H9 (cell line): ENCODE measurements around the gene MAPK8IP2. TPM values are rescaled to one million over a fixed set of nuclear protein-coding genes. Genes with fewer than 3 reads are reported as not detected.

Source experiments
- DNase-seq: peaks from one replicate; pipeline ENCODE4 v3.0.0-alpha.2; 2017
- H2AFZ ChIP-seq: one replicate; pipeline ENCODE4 v1.6.1; 2013; ENCODE audit warnings: mild to moderate bottlenecking, low read length, control low read depth, moderate library complexity
- H2AK5ac ChIP-seq: 2 replicates; pipeline ENCODE4 v1.6.1; 2013; ENCODE audit warnings: low read length, control low read depth, mixed read lengths; ENCODE audit not compliant: insufficient read length
- H2BK120ac ChIP-seq: one replicate; pipeline ENCODE4 v1.6.1; 2013; ENCODE audit warnings: low read depth, mild to moderate bottlenecking, low read length, control low read depth, inconsistent platforms; ENCODE audit not compliant: poor library complexity, severe bottlenecking
- H2BK12ac ChIP-seq: 2 replicates; pipeline ENCODE4 v1.6.1; 2013; ENCODE audit warnings: low read length, control low read depth, mixed read lengths, low read depth; ENCODE audit not compliant: insufficient read length
- H2BK15ac ChIP-seq: 2 replicates; pipeline ENCODE4 v1.6.1; 2013; ENCODE audit warnings: low read depth, low read length, control low read depth
- H2BK20ac ChIP-seq: one replicate; pipeline ENCODE4 v1.6.1; 2013; ENCODE audit warnings: low read depth, mild to moderate bottlenecking, low read length, control low read depth, inconsistent platforms; ENCODE audit not compliant: poor library complexity, severe bottlenecking
- H2BK5ac ChIP-seq: 2 replicates; pipeline ENCODE4 v1.6.1; 2013; ENCODE audit warnings: low read length, control low read depth, mixed read lengths; ENCODE audit not compliant: insufficient read length
- H3K14ac ChIP-seq: 2 replicates; pipeline ENCODE4 v1.6.1; 2013; ENCODE audit warnings: low read length, control low read depth; ENCODE audit not compliant: insufficient read depth
- H3K18ac ChIP-seq: 2 replicates; pipeline ENCODE4 v1.6.1; 2013; ENCODE audit warnings: low read depth, mild to moderate bottlenecking, mixed read lengths, low read length, control low read depth; ENCODE audit not compliant: insufficient read length
- H3K23ac ChIP-seq: 2 replicates; pipeline ENCODE4 v1.6.1; 2013; ENCODE audit warnings: low read length, control low read depth, mixed read lengths, low read depth; ENCODE audit not compliant: insufficient read length
- H3K23me2 ChIP-seq: 2 replicates; pipeline ENCODE4 v1.6.1; 2013; ENCODE audit warnings: low read depth, mild to moderate bottlenecking, mixed read lengths, low read length, control low read depth; ENCODE audit not compliant: insufficient read length, poor library complexity, severe bottlenecking
- H3K27ac ChIP-seq: 2 replicates; pipeline ENCODE4 v1.5.1; 2013; ENCODE audit warnings: low read length, control low read depth, mixed read lengths, low read depth; ENCODE audit not compliant: insufficient read length
- H3K27me3 ChIP-seq: 2 replicates; pipeline ENCODE4 v1.6.1; 2013; ENCODE audit warnings: low read length, control low read depth, inconsistent platforms; ENCODE audit not compliant: insufficient read depth
- H3K4ac ChIP-seq: 2 replicates; pipeline ENCODE4 v1.6.1; 2013; ENCODE audit warnings: low read depth, mild to moderate bottlenecking, control low read depth, inconsistent platforms, low read length, moderate library complexity
- H3K4me1 ChIP-seq: 2 replicates; pipeline ENCODE4 v1.6.1; 2013; ENCODE audit warnings: low read length, control low read depth, inconsistent platforms; ENCODE audit not compliant: insufficient read depth
- H3K4me2 ChIP-seq: 2 replicates; pipeline ENCODE4 v1.6.1; 2013; ENCODE audit warnings: low read length, control low read depth, mixed read lengths; ENCODE audit not compliant: insufficient read length, insufficient read depth
- H3K56ac ChIP-seq: 2 replicates; pipeline ENCODE4 v1.6.1; 2013; ENCODE audit warnings: low read depth, mild to moderate bottlenecking, mixed read lengths, low read length, control low read depth; ENCODE audit not compliant: insufficient read length
- H3K79me1 ChIP-seq: 2 replicates; pipeline ENCODE4 v1.6.1; 2013; ENCODE audit warnings: low read depth, mild to moderate bottlenecking, moderate library complexity, low read length, control low read depth, inconsistent platforms; ENCODE audit not compliant: insufficient read depth, poor library complexity, severe bottlenecking
- H3K79me2 ChIP-seq: 2 replicates; pipeline ENCODE4 v1.6.1; 2013; ENCODE audit warnings: low read length, control low read depth, inconsistent platforms; ENCODE audit not compliant: insufficient read depth
- H3K9ac ChIP-seq: 2 replicates; pipeline ENCODE4 v1.6.1; 2013; ENCODE audit warnings: low read length, control low read depth, mixed read lengths; ENCODE audit not compliant: insufficient read length; ENCODE audit errors: extremely low read depth
- H3K9me3 ChIP-seq: one replicate; pipeline ENCODE4 v1.6.1; 2013; ENCODE audit warnings: low read depth, low read length, inconsistent platforms; ENCODE audit not compliant: control insufficient read depth
- H3T11ph ChIP-seq: one replicate; pipeline ENCODE4 v1.6.1; 2013; ENCODE audit warnings: mild to moderate bottlenecking, low read length, control low read depth, inconsistent platforms
- H4K20me1 ChIP-seq: one replicate; pipeline ENCODE4 v1.6.1; 2013; ENCODE audit not compliant: control insufficient read depth, insufficient read length, insufficient read depth
- H4K5ac ChIP-seq: 2 replicates; pipeline ENCODE4 v1.6.1; 2013; ENCODE audit warnings: low read depth, mild to moderate bottlenecking, mixed read lengths, low read length, control low read depth; ENCODE audit not compliant: insufficient read length
- H4K8ac ChIP-seq: replicated peaks from 2 replicates; pipeline ENCODE4 v1.6.1; 2013; ENCODE audit warnings: low read length, control low read depth, mixed read lengths, low read depth; ENCODE audit not compliant: insufficient read length
- H4K91ac ChIP-seq: 2 replicates; pipeline ENCODE4 v1.6.1; 2013; ENCODE audit warnings: low read depth, mild to moderate bottlenecking, moderate library complexity, mixed read lengths, low read length, control low read depth; ENCODE audit not compliant: insufficient read length
- H3K27ac Mint-ChIP-seq, 3 experiments: 2 replicates in 2 of 3; 3 replicates in 1 of 3; pipeline ENCODE4 v1.8.0; 2020 to 2021; ENCODE audit warnings: mixed read lengths in 3 of 3, mild to moderate bottlenecking in 1 of 3, moderate library complexity in 1 of 3
- H3K27me3 Mint-ChIP-seq: 2 replicates; pipeline ENCODE4 v1.8.0; 2021; ENCODE audit warnings: low read depth, mild to moderate bottlenecking, moderate library complexity, mixed read lengths
- H3K36me3 Mint-ChIP-seq, 3 experiments: 2 replicates in 2 of 3; 3 replicates in 1 of 3; pipeline ENCODE4 v1.8.0; 2020 to 2021; ENCODE audit warnings: low read depth in 3 of 3, mixed read lengths in 3 of 3; ENCODE audit not compliant: insufficient read depth in 1 of 3
- H3K4me1 Mint-ChIP-seq, 2 experiments: 2 replicates each; pipeline ENCODE4 v1.8.0; 2020; ENCODE audit warnings: mixed read lengths in 2 of 2
- H3K4me3 Mint-ChIP-seq, 2 experiments: 2 replicates in 1 of 2; 3 replicates in 1 of 2; pipeline ENCODE4 v1.8.0; 2020 to 2021; ENCODE audit warnings: mild to moderate bottlenecking in 2 of 2, mixed read lengths in 2 of 2, moderate library complexity in 1 of 2
- H3K9me3 Mint-ChIP-seq, 2 experiments: 2 replicates in 1 of 2; 3 replicates in 1 of 2; pipeline ENCODE4 v1.8.0; 2020; ENCODE audit warnings: mild to moderate bottlenecking in 2 of 2, mixed read lengths in 2 of 2, moderate library complexity in 1 of 2
- CTCF ChIP-seq: fragments of 200-600 bp; sonication (generic); conservative IDR thresholded peaks from 3 replicates; pipeline ENCODE4 v1.8.0; 2021; ENCODE audit warnings: antibody characterized with exemption, mild to moderate bottlenecking
- WGBS: extraction: QIAGEN DNeasy Blood & Tissue Kit; methylation state at CpG from one replicate; pipeline ENCODE4 v1.1.7; 2013; ENCODE audit warnings: missing lambda C conversion rate, low lambda C conversion rate, mixed read lengths; ENCODE audit not compliant: insufficient read length; ENCODE audit errors: extremely low coverage; 5-methylcytosine and 5-hydroxymethylcytosine counted together
- total RNA-seq: library from RNA; stranded (reverse); gene quantifications from 2 replicates; pipeline ENCODE4 v1.2.1, GENCODE V29; 2021

Gene MAPK8IP2
- total RNA-seq, 1 experiment from 2014 or later: 5.7 TPM

- Histone ChIP-seq H3K23me2 (no peaks in the 10 kb centered on the region), H3K4me1 (no peaks in the 10 kb centered on the region), H2BK5ac (no peak overlapping the region), H2BK15ac (no peak overlapping the region), H3K27me3 (no peaks in the 10 kb centered on the region), H3K4me2 (no peak overlapping the region), H4K20me1 (no peaks in the 10 kb centered on the region), H4K91ac (no peak overlapping the region), H3K79me2 (no peaks in the 10 kb centered on the region), H3K56ac (no peak overlapping the region), H3K79me1 (no peaks in the 10 kb centered on the region), H2BK20ac (no peak overlapping the region), H2AK5ac (no peak overlapping the region), H2AFZ (no peak overlapping the region), H3K23ac (no peak overlapping the region), H3K14ac (no peak overlapping the region), H3K4ac (no peak overlapping the region), H2BK120ac (no peak overlapping the region), H4K5ac (no peak overlapping the region), H3K27ac (no peak overlapping the region), H3K9me3 (no peaks in the 10 kb centered on the region), H3K9ac (no peak overlapping the region), H2BK12ac (no peak overlapping the region), H3K18ac (no peak overlapping the region), H4K8ac (no peak overlapping the region), H3T11ph (no peak overlapping the region)
- Mint-ChIP-seq H3K4me3 (no peak overlapping the region), H3K27me3 (peaks cover 11% of the 10 kb centered on the region), H3K9me3 (no peaks in the 10 kb centered on the region), H3K36me3 (no peaks in the 10 kb centered on the region), H3K4me1 (peaks cover 10 to 11% of the 10 kb centered on the region in 2 experiments), H3K27ac (no peak overlapping the region)
- WGBS: no CpG with 5 or more reads among the region's 11 CpGs
- DNase-seq: no peak
- no peak for TF ChIP-seq CTCF
Observed at GRCh38 chr22:50551160-50551752, 49.3 kb upstream of the MAPK8IP2 start.
